ENCODE measurements around the gene CBX2. TPM values are rescaled to one million over a fixed set of nuclear protein-coding genes. Genes with fewer than 3 reads are reported as not detected.

The CBX2 gene
- polyA plus RNA-seq, 3 donors, result 20.3 to 21.3 (median 20.9) TPM

- DNase-seq (ENCODE audit: low read depth in 3 of 3, low spot score in 2 of 3), result no peak
Measured at GRCh38 chr17:79809530-79810129, 31.7 kb downstream of the CBX2 start.

- DNase-seq (ENCODE audit: low read depth in 3 of 3, low spot score in 2 of 3), result no peak
Measured at GRCh38 chr17:79810130-79811010, 32.4 kb downstream of the CBX2 start.

- no peak for DNase-seq (ENCODE audit: low read depth in 3 of 3, low spot score in 2 of 3)
Measured at GRCh38 chr17:79811011-79811867, 33.3 kb downstream of the CBX2 start.

GRCh38 chr17:79811868-79812352 is 34.0 kb downstream of the CBX2 start:
- DNase-seq (ENCODE audit: low read depth in 3 of 3, low spot score in 2 of 3), result no peak

- no peak for DNase-seq (ENCODE audit: low read depth in 3 of 3, low spot score in 2 of 3)
Measured at GRCh38 chr17:79812353-79813258, 34.7 kb downstream of the CBX2 start.

GRCh38 chr17:79813297-79814126 is 35.6 kb downstream of the CBX2 start:
- no peak for DNase-seq (ENCODE audit: low read depth in 3 of 3, low spot score in 2 of 3)

GRCh38 chr17:79814127-79814973 is 36.4 kb downstream of the CBX2 start:
- no peak for DNase-seq (ENCODE audit: low read depth in 3 of 3, low spot score in 2 of 3)

GRCh38 chr17:79814974-79815835 is 37.3 kb downstream of the CBX2 start:
- no peak for DNase-seq (ENCODE audit: low read depth in 3 of 3, low spot score in 2 of 3)

GRCh38 chr17:79815836-79816461 is 38.0 kb downstream of the CBX2 start:
- DNase-seq (ENCODE audit: low read depth in 3 of 3, low spot score in 2 of 3), result no peak

GRCh38 chr17:79818026-79818758 is 40.2 kb downstream of the CBX2 start:
- no peak for DNase-seq (ENCODE audit: low read depth in 3 of 3, low spot score in 2 of 3)

GRCh38 chr17:79819085-79819484 is 41.1 kb downstream of the CBX2 start:
- DNase-seq (ENCODE audit: low read depth in 3 of 3, low spot score in 2 of 3), result no peak

- DNase-seq (ENCODE audit: low read depth in 3 of 3, low spot score in 2 of 3), result no peak
Measured at GRCh38 chr17:79819534-79820276, 41.8 kb downstream of the CBX2 start.

GRCh38 chr17:79820959-79821330 is 43.0 kb downstream of the CBX2 start:
- no peak for DNase-seq (ENCODE audit: low read depth in 3 of 3, low spot score in 2 of 3)

GRCh38 chr17:79821331-79822095 is 43.6 kb downstream of the CBX2 start:
- no peak for DNase-seq (ENCODE audit: low read depth in 3 of 3, low spot score in 2 of 3)
